G401.6 (cell line): ENCODE data around the gene PPP1R3F.

Experiments
- FAIRE-seq: peaks from 2 replicates; lab custom pipeline; 2012; peaks lifted over from hg19 to GRCh38; lab: Jason Lieb, UNC

PPP1R3F gene

GRCh38 chrX:49269767-49270248, at the start of gene PPP1R3F:
Gene PPP1R3F, plus strand, starts transcription at chrX:49269793. Its CDS starts 77 bp downstream, at chrX:49269870.
- FAIRE-seq, result no peak

GRCh38 chrX:49220100-49220499, 49.5 kb upstream of the PPP1R3F start:
- no peak for FAIRE-seq

- FAIRE-seq, result no peak
Observed at GRCh38 chrX:49221868-49222267, 47.7 kb upstream of the PPP1R3F start.

GRCh38 chrX:49225858-49226257, 43.7 kb upstream of the PPP1R3F start:
- FAIRE-seq, result no peak

GRCh38 chrX:49226946-49227345, 42.6 kb upstream of the PPP1R3F start:
- FAIRE-seq, result no peak

GRCh38 chrX:49227726-49228125, 41.9 kb upstream of the PPP1R3F start:
- FAIRE-seq, result no peak

- FAIRE-seq, result no peak
Observed at GRCh38 chrX:49228185-49228584, 41.4 kb upstream of the PPP1R3F start.

- no peak for FAIRE-seq
Observed at GRCh38 chrX:49230500-49231232, 38.9 kb upstream of the PPP1R3F start.

GRCh38 chrX:49231333-49232000, 38.1 kb upstream of the PPP1R3F start:
- no peak for FAIRE-seq

GRCh38 chrX:49232525-49232924, 37.1 kb upstream of the PPP1R3F start:
- no peak for FAIRE-seq

- FAIRE-seq, result no peak
Observed at GRCh38 chrX:49233176-49233575, 36.4 kb upstream of the PPP1R3F start, which contains the start of gene CACNA1F. Gene CACNA1F, minus strand, starts transcription at chrX:49233340. Its CDS starts 31 bp downstream, at chrX:49233309.

GRCh38 chrX:49233887-49234555, 35.6 kb upstream of the PPP1R3F start:
- no peak for FAIRE-seq

GRCh38 chrX:49237060-49237459, 32.5 kb upstream of the PPP1R3F start:
- no peak for FAIRE-seq

- FAIRE-seq, result no peak
Observed at GRCh38 chrX:49238735-49239134, 30.9 kb upstream of the PPP1R3F start.

- FAIRE-seq, result no peak
Observed at GRCh38 chrX:49242545-49243066, 27.0 kb upstream of the PPP1R3F start.

- FAIRE-seq, result no peak
Observed at GRCh38 chrX:49243166-49243565, 26.4 kb upstream of the PPP1R3F start.

- FAIRE-seq, result no peak
Observed at GRCh38 chrX:49244207-49244606, 25.4 kb upstream of the PPP1R3F start.

- no peak for FAIRE-seq
Observed at GRCh38 chrX:49246541-49246940, 23.1 kb upstream of the PPP1R3F start.

GRCh38 chrX:49247346-49247745, 22.2 kb upstream of the PPP1R3F start:
- FAIRE-seq, result no peak

GRCh38 chrX:49247916-49248811, 21.4 kb upstream of the PPP1R3F start:
- FAIRE-seq, result no peak

- no peak for FAIRE-seq
Observed at GRCh38 chrX:49249071-49249470, 20.5 kb upstream of the PPP1R3F start.

- no peak for FAIRE-seq
Observed at GRCh38 chrX:49249616-49250015, 20.0 kb upstream of the PPP1R3F start.
